GM03348 (cell line): Measurements from ENCODE around the gene RAB11FIP3.

Source experiments
- DNase-seq: peaks from one replicate; pipeline ENCODE4 v3.0.0; 2012; ENCODE audit warnings: low spot score

The RAB11FIP3 gene

GRCh38 chr16:567373-568256 lies 142.2 kb downstream of the RAB11FIP3 start:
- DNase-seq: no peak

DNA sequence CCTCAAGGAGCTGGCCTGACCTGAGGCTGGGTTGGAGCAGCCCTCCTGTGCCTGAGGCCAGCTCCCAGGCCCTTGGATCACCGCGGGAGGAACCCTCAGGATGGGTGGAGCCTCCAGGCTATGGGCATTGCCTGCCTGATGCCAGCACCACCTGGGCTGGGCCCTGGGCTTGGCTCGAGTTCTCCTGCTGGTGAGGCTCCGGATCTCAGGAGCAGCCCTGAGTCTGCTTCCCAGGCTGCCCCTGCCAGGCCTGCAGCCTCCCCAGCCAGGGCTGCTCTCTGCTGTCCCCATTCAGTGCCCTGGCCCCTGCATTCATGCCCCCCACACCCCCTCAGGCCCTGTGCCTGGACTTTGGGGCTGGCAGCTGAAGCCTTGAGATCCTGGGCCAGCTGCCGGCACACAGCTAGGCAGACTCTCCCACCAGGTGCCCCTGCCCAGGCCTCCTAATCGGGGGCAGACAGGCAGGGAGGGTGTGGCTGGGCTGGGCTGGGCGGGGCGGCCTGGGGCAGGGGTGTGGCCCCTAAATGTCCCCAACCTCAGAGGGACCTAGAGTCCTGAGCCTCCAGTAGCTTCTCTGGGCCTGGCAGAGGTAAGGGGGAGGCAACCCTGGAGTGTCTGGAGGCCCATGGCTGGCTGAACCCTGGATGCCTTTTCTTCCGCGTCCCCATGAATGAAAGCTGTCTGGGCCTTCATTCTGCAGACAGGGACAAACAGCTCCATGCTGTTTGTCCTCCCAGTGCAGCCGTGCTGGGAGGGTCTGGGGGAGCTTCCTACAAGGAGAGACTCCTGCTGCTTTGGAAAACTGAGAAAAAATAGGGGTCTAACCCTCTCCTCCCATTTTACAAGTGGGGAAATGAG lies 143.2 kb downstream of the RAB11FIP3 start:
- no peak for DNase-seq

GRCh38 chr16:569445-570254 lies 144.2 kb downstream of the RAB11FIP3 start, which contains the start of gene PIGQ:
TSS of gene PIGQ (plus strand) at chr16:569968. CDS start at chr16:574075, 4,107 bp downstream.
- DNase-seq: peak; percentile 95
